ENCODE measurements around the gene WDR53.
"Not testable (repeated sequence)": the region's sequence is repeated elsewhere in the genome, so short reads cannot be mapped to it uniquely, and the experiment has no call there.

Gene WDR53

DNA sequence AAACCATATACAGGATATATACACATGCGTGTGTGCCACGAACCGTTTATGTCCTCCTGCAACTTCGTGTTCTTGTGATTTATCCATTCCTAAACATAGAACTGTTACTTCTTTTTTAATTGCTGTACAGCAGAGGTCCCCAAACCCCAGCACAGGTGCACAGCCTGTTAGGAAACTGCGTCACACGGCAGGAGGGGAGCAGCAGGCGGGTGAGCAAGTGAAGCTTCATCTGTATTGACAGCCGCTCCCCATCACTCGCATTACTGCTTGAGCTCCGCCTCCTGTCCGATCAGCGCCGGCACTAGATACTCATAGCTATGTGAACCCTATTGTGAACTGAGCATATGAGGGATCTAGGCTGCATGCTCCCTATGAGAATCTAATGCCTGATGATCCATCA lies 36.2 kb upstream of the WDR53 start:
- no peak overlapping the region for H3K4me3 ChIP-seq (ENCODE audit: low read length)
- TF ChIP-seq, protein P1, sequence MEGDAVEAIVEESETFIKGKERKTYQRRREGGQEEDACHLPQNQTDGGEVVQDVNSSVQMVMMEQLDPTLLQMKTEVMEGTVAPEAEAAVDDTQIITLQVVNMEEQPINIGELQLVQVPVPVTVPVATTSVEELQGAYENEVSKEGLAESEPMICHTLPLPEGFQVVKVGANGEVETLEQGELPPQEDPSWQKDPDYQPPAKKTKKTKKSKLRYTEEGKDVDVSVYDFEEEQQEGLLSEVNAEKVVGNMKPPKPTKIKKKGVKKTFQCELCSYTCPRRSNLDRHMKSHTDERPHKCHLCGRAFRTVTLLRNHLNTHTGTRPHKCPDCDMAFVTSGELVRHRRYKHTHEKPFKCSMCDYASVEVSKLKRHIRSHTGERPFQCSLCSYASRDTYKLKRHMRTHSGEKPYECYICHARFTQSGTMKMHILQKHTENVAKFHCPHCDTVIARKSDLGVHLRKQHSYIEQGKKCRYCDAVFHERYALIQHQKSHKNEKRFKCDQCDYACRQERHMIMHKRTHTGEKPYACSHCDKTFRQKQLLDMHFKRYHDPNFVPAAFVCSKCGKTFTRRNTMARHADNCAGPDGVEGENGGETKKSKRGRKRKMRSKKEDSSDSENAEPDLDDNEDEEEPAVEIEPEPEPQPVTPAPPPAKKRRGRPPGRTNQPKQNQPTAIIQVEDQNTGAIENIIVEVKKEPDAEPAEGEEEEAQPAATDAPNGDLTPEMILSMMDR (conservative IDR thresholded peaks at IDR 0.05; ENCODE audit: low read length), result no peak
- no peak for DNase-seq (ENCODE audit: low read depth)

- DNase-seq (ENCODE audit: low read depth), result no peak
- H3K4me3 ChIP-seq (ENCODE audit: low read length), result no peak overlapping the region
- TF ChIP-seq, protein P1 (conservative IDR thresholded peaks at IDR 0.05; ENCODE audit: low read length), result no peak
Measured at GRCh38 chr3:196603683-196604082, 35.3 kb upstream of the WDR53 start.

GRCh38 chr3:196602673-196603072 lies 34.3 kb upstream of the WDR53 start:
- no peak overlapping the region for H3K4me3 ChIP-seq (ENCODE audit: low read length)
- TF ChIP-seq, protein P1 (conservative IDR thresholded peaks at IDR 0.05; ENCODE audit: low read length), result no peak
- no peak for DNase-seq (ENCODE audit: low read depth)

- TF ChIP-seq, protein P1 (conservative IDR thresholded peaks at IDR 0.05; ENCODE audit: low read length), result no peak
- no peak for DNase-seq (ENCODE audit: low read depth)
- no peak overlapping the region for H3K4me3 ChIP-seq (ENCODE audit: low read length)
Measured at GRCh38 chr3:196600359-196600758, 32.0 kb upstream of the WDR53 start.

DNA sequence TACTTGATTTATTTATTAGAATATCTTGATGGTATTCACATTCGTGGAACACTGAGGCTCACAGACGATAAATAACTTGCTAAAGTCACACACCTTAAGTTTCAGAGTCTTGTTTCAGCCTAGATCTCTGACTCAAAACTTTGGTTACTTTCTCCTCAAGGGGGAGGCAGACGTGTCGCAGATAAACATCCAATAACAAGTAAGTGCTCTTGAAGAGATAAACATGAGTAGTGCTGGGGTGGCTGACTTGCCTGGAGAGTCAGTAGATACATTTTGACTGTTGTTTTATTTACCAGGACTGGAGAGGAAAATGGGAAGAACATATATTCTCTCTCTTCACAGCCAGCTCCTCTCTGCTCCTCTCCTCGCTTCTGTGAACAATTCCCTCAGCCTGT lies 31.4 kb upstream of the WDR53 start:
- TF ChIP-seq, protein P1 (conservative IDR thresholded peaks at IDR 0.05; ENCODE audit: low read length), result no peak
- DNase-seq (ENCODE audit: low read depth), result no peak
- H3K4me3 ChIP-seq (ENCODE audit: low read length), result no peak overlapping the region

DNA sequence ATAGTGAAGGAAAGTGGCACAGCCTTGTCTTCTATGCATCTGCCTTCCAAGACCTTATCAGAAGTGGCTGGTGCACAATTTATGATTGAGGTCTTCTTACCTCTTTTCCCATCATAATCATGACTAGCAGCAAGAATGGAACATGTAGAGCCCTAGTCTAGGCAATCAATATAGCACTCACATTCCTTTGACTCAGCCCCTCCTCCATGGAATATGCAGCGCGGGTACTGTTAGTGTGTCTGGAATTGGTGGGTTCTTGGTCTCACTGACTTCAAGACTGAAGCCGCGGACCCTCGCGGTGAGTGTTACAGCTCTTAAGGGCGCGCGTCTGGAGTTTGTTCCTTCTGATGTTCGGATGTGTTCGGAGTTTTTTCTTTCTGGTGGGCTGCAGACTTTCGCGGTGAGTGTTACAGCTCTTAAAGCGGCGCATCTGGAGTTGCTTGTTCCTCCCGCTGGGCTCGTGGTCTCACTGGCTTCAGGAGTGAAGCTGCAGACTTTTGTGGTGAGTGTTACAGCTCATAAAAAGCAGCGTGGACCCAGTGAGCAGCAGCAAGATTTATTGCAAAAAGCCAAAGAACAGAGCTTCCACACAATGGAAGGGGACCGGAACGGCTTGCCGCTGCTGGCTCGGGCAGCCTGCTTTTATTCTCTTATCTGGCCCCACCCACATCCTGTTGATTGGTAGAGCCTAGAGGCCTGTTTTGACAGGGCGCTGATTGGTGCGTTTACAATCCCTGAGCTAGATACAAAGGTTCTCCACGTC lies 29.8 kb upstream of the WDR53 start:
- not testable (repeated sequence) for DNase-seq (ENCODE audit: low read depth)
- peak overlapping the region; percentile 46 for H3K4me3 ChIP-seq (ENCODE audit: low read length)

GRCh38 chr3:196596355-196596754 lies 28.0 kb upstream of the WDR53 start:
- TF ChIP-seq, protein P1 (conservative IDR thresholded peaks at IDR 0.05; ENCODE audit: low read length), result no peak
- DNase-seq (ENCODE audit: low read depth), result no peak
- no peak overlapping the region for H3K4me3 ChIP-seq (ENCODE audit: low read length)
